ENCODE measurements around the gene C12orf60.
A peak's percentile ranks its signal among the peaks of the same experiment; 100 is the strongest.
"Not testable (repeated sequence)": the region's sequence is repeated elsewhere in the genome, so short reads cannot be mapped to it uniquely, and the experiment has no call there.

C12orf60 gene

GRCh38 chr12:14803011-14803829 lies at the start of gene C12orf60, which contains the start of gene WBP11:
Gene C12orf60, plus strand, starts transcription at chr12:14803670. Its CDS starts 19,266 bp downstream, at chr12:14822936.
Gene WBP11, minus strand, starts transcription at chr12:14803478. Its CDS starts 2,095 bp downstream, at chr12:14801383.
- H3K4me3 ChIP-seq (ENCODE audit: low read depth, low read length): peak within 1 kb of the TSS; percentile 85
- H3K9ac ChIP-seq (ENCODE audit: low read depth, low read length): peak within 1 kb of the TSS; percentile 88
- peaks cover 29% of the 10 kb centered on the region for H3K36me3 ChIP-seq (ENCODE audit: control insufficient read depth, insufficient read depth, low read length)
- no peaks in the 10 kb centered on the region for H3K27me3 ChIP-seq (ENCODE audit: control insufficient read depth, insufficient read depth, low read length)
- no peaks in the 10 kb centered on the region for H3K9me3 ChIP-seq (ENCODE audit: control insufficient read depth, insufficient read depth, low read length)
- peaks cover 12% of the 10 kb centered on the region for H3K4me1 ChIP-seq (ENCODE audit: control insufficient read depth, insufficient read depth, low read length)
- H3K27ac ChIP-seq (ENCODE audit: low read depth, low read length): peak within 1 kb of the TSS; percentile 81

- Histone ChIP-seq H3K27ac (ENCODE audit: low read depth, low read length) (no peak overlapping the region), H3K9ac (ENCODE audit: low read depth, low read length) (no peak overlapping the region), H3K4me1 (ENCODE audit: control insufficient read depth, insufficient read depth, low read length) (peaks cover 5% of the 10 kb centered on the region), H3K27me3 (ENCODE audit: control insufficient read depth, insufficient read depth, low read length) (no peaks in the 10 kb centered on the region), H3K4me3 (ENCODE audit: low read depth, low read length) (no peak overlapping the region), H3K9me3 (ENCODE audit: control insufficient read depth, insufficient read depth, low read length) (no peaks in the 10 kb centered on the region), H3K36me3 (ENCODE audit: control insufficient read depth, insufficient read depth, low read length) (no peaks in the 10 kb centered on the region)
Measured at GRCh38 chr12:14756334-14757143, 46.9 kb upstream of the C12orf60 start.

DNA sequence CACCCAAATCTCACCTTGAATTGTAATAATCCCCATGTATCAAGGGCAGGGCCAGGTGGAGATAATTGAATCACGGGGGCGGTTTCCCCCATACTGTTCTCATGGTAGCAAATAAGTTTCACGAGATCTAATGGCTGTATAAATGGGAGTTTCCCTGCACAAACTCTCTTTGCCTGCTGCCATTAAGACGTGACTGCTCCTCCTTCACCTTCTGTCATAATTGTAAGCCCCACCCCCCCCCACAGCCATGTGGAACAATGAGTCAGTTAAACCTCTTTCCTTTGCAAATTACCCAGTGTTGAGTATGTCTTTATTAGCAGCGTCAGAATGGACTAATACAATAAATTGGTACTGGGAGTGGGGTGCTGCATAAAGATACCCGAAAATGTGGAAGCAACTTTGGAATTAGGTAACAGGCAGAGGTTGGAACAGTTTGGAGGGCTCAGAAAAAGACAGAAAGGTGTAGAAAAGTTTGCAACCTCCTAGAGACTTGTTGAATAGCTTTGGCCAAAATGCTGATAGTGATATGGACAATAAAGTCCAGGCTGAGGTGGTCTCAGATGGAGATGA lies 43.7 kb upstream of the C12orf60 start:
- not testable (repeated sequence) for H3K4me3 ChIP-seq (ENCODE audit: low read depth, low read length); H3K9ac ChIP-seq (ENCODE audit: low read depth, low read length); H3K36me3 ChIP-seq (ENCODE audit: control insufficient read depth, insufficient read depth, low read length); H3K27ac ChIP-seq (ENCODE audit: low read depth, low read length); H3K9me3 ChIP-seq (ENCODE audit: control insufficient read depth, insufficient read depth, low read length); H3K27me3 ChIP-seq (ENCODE audit: control insufficient read depth, insufficient read depth, low read length); H3K4me1 ChIP-seq (ENCODE audit: control insufficient read depth, insufficient read depth, low read length)

DNA sequence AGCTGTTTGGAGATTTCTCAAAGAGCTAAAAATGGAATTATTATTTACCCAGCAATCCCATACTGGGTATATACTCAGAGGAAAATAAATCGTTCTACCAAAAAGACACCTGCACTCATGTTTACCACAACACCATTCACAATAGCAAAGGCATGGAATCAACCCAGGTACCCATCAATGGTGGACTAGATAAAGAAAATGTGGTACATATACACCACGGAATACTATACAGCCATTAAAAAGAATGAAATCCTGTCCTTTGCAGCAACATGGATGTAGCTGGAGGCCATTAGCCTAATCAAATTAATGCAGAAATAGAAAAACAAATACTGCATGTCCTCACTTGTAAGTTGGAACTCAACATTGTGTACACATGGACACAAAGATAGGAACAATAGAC lies 38.1 kb upstream of the C12orf60 start:
- H3K4me3 ChIP-seq (ENCODE audit: low read depth, low read length): no peak overlapping the region

DNA sequence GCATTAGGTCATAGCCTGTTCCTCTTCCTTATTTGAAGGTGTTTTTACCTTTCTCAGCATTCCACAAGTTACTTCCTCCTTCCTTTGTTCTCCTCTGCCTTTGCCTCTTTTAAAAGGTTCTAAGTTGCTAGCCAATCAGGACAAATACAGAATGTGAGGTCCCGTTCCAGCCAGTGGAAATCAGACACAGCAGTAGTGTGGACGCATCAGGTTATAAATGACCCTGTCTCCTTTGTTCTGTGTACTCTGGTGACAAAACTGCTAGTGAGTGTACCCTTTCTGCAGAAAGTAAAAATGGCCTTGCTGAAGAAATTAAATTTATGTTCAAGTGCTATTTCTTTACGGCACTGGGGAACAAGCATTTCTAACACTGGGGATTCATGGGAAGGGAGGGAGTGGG lies 37.5 kb upstream of the C12orf60 start:
- H3K4me3 ChIP-seq (ENCODE audit: low read depth, low read length); H3K9me3 ChIP-seq (ENCODE audit: control insufficient read depth, insufficient read depth, low read length); H3K9ac ChIP-seq (ENCODE audit: low read depth, low read length); H3K27ac ChIP-seq (ENCODE audit: low read depth, low read length); H3K4me1 ChIP-seq (ENCODE audit: control insufficient read depth, insufficient read depth, low read length); H3K36me3 ChIP-seq (ENCODE audit: control insufficient read depth, insufficient read depth, low read length); H3K27me3 ChIP-seq (ENCODE audit: control insufficient read depth, insufficient read depth, low read length): not testable (repeated sequence)

More for the DNA sequence above, 38.1 kb upstream of the C12orf60 start:
- Histone ChIP-seq H3K9me3 (ENCODE audit: control insufficient read depth, insufficient read depth, low read length) (peaks cover 4% of the 10 kb centered on the region; the same call in 1 of the 2 replicates), H3K27ac (ENCODE audit: low read depth, low read length) (no peak overlapping the region), H3K9ac (ENCODE audit: low read depth, low read length) (no peak overlapping the region), H3K4me1 (ENCODE audit: control insufficient read depth, insufficient read depth, low read length) (no peaks in the 10 kb centered on the region; the same call in 1 of the 2 replicates), H3K27me3 (ENCODE audit: control insufficient read depth, insufficient read depth, low read length) (no peaks in the 10 kb centered on the region), H3K36me3 (ENCODE audit: control insufficient read depth, insufficient read depth, low read length) (peaks cover 8% of the 10 kb centered on the region; the same call in 1 of the 2 replicates)

- H3K36me3 ChIP-seq (ENCODE audit: control insufficient read depth, insufficient read depth, low read length): peaks cover 8% of the 10 kb centered on the region; the same call in 1 of the 2 replicates
- H3K9me3 ChIP-seq (ENCODE audit: control insufficient read depth, insufficient read depth, low read length): peaks cover 4% of the 10 kb centered on the region; the same call in 1 of the 2 replicates
- H3K4me1 ChIP-seq (ENCODE audit: control insufficient read depth, insufficient read depth, low read length): peaks cover 2% of the 10 kb centered on the region
- H3K27ac ChIP-seq (ENCODE audit: low read depth, low read length): no peak overlapping the region
- H3K4me3 ChIP-seq (ENCODE audit: low read depth, low read length): no peak overlapping the region
- H3K27me3 ChIP-seq (ENCODE audit: control insufficient read depth, insufficient read depth, low read length): no peaks in the 10 kb centered on the region
- no peak overlapping the region for H3K9ac ChIP-seq (ENCODE audit: low read depth, low read length)
Measured at GRCh38 chr12:14766649-14767215, 36.7 kb upstream of the C12orf60 start.

GRCh38 chr12:14767617-14768016 lies 35.9 kb upstream of the C12orf60 start:
- no peak overlapping the region for H3K9ac ChIP-seq (ENCODE audit: low read depth, low read length)
- H3K27me3 ChIP-seq (ENCODE audit: control insufficient read depth, insufficient read depth, low read length): no peaks in the 10 kb centered on the region
- H3K4me1 ChIP-seq (ENCODE audit: control insufficient read depth, insufficient read depth, low read length): peaks cover 7% of the 10 kb centered on the region
- peaks cover 8% of the 10 kb centered on the region; the same call in 1 of the 2 replicates for H3K36me3 ChIP-seq (ENCODE audit: control insufficient read depth, insufficient read depth, low read length)
- peaks cover 4% of the 10 kb centered on the region; the same call in 1 of the 2 replicates for H3K9me3 ChIP-seq (ENCODE audit: control insufficient read depth, insufficient read depth, low read length)
- H3K27ac ChIP-seq (ENCODE audit: low read depth, low read length): no peak overlapping the region
- peak overlapping the region; percentile 84; the same call in 1 of the 2 replicates for H3K4me3 ChIP-seq (ENCODE audit: low read depth, low read length)

GRCh38 chr12:14768823-14769405 lies 34.6 kb upstream of the C12orf60 start:
- peaks cover 8% of the 10 kb centered on the region; the same call in 1 of the 2 replicates for H3K36me3 ChIP-seq (ENCODE audit: control insufficient read depth, insufficient read depth, low read length)
- H3K27me3 ChIP-seq (ENCODE audit: control insufficient read depth, insufficient read depth, low read length): no peaks in the 10 kb centered on the region
- peaks cover 7% of the 10 kb centered on the region for H3K4me1 ChIP-seq (ENCODE audit: control insufficient read depth, insufficient read depth, low read length)
- peak overlapping the region; percentile 98 for H3K9ac ChIP-seq (ENCODE audit: low read depth, low read length)
- H3K27ac ChIP-seq (ENCODE audit: low read depth, low read length): peak overlapping the region; percentile 94
- H3K4me3 ChIP-seq (ENCODE audit: low read depth, low read length): peak overlapping the region; percentile 84
- peaks cover 4% of the 10 kb centered on the region; the same call in 1 of the 2 replicates for H3K9me3 ChIP-seq (ENCODE audit: control insufficient read depth, insufficient read depth, low read length)

DNA sequence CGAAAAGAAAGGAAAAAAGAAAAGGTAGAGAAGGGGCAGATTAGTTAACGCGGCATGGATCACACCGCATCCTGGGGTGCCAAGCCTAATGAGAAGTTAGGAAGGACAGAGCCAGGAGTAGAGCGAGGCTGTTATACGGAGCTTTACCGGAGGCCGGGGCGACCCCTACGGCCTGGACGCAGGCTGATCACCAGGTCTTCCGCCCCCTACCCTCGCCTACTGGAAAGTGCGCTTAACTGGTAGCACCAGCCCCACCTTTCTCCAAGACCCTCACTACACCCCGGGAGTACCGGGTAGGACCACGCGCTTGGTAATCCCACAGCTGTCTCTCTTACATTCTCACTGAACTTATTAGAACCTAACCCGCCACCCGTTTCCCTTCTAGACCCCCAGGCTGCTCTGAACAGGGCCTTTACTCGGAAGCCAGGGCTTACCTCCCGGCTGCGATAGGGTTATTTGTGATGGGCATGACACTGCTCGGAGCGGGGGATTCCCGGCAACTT lies 34.0 kb upstream of the C12orf60 start:
- Histone ChIP-seq H3K27ac (ENCODE audit: low read depth, low read length) (peak overlapping the region; percentile 94), H3K27me3 (ENCODE audit: control insufficient read depth, insufficient read depth, low read length) (no peaks in the 10 kb centered on the region), H3K9me3 (ENCODE audit: control insufficient read depth, insufficient read depth, low read length) (peaks cover 4% of the 10 kb centered on the region; the same call in 1 of the 2 replicates), H3K4me3 (ENCODE audit: low read depth, low read length) (peak overlapping the region; percentile 84), H3K9ac (ENCODE audit: low read depth, low read length) (peak overlapping the region; percentile 98), H3K36me3 (ENCODE audit: control insufficient read depth, insufficient read depth, low read length) (peaks cover 8% of the 10 kb centered on the region; the same call in 1 of the 2 replicates), H3K4me1 (ENCODE audit: control insufficient read depth, insufficient read depth, low read length) (peaks cover 7% of the 10 kb centered on the region)

DNA sequence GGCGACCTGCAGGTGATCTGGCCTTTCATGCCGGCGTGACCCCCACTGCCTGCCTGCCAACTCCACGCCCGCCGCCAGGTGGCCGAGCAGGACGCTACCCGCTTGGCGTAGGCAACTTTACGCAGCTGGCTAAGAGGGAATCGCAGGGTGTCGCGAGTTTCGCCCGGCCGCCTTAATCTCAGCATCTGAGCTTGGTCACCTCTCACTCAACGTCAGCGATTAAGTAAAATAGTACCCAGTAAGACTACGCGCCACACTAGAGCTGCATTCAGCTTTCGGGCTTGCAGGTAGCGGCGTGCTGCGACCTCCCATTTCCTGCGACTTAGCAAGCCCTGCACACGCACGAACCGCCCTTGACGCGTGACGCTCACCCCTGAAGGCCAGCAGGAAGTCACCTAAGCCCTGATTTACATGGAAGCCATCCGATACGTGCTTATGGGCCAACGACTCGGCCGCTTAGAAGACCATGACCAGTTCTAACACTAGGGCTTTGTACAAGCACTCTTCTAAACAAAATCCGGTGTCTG lies 33.4 kb upstream of the C12orf60 start:
- no peaks in the 10 kb centered on the region for H3K27me3 ChIP-seq (ENCODE audit: control insufficient read depth, insufficient read depth, low read length)

More for the DNA sequence above, 33.4 kb upstream of the C12orf60 start:
- Histone ChIP-seq H3K36me3 (ENCODE audit: control insufficient read depth, insufficient read depth, low read length) (peaks cover 8% of the 10 kb centered on the region; the same call in 1 of the 2 replicates), H3K9me3 (ENCODE audit: control insufficient read depth, insufficient read depth, low read length) (peaks cover 4% of the 10 kb centered on the region; the same call in 1 of the 2 replicates), H3K4me3 (ENCODE audit: low read depth, low read length) (peak overlapping the region; percentile 84), H3K4me1 (ENCODE audit: control insufficient read depth, insufficient read depth, low read length) (peaks cover 7% of the 10 kb centered on the region), H3K9ac (ENCODE audit: low read depth, low read length) (peak overlapping the region; percentile 98), H3K27ac (ENCODE audit: low read depth, low read length) (peak overlapping the region; percentile 94)
